ENCODE measurements around the gene NELFCD.
"Not testable (repeated sequence)": the region's sequence is repeated elsewhere in the genome, so short reads cannot be mapped to it uniquely, and the experiment has no call there.

Gene NELFCD, protein sequence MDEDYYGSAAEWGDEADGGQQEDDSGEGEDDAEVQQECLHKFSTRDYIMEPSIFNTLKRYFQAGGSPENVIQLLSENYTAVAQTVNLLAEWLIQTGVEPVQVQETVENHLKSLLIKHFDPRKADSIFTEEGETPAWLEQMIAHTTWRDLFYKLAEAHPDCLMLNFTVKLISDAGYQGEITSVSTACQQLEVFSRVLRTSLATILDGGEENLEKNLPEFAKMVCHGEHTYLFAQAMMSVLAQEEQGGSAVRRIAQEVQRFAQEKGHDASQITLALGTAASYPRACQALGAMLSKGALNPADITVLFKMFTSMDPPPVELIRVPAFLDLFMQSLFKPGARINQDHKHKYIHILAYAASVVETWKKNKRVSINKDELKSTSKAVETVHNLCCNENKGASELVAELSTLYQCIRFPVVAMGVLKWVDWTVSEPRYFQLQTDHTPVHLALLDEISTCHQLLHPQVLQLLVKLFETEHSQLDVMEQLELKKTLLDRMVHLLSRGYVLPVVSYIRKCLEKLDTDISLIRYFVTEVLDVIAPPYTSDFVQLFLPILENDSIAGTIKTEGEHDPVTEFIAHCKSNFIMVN

DNA sequence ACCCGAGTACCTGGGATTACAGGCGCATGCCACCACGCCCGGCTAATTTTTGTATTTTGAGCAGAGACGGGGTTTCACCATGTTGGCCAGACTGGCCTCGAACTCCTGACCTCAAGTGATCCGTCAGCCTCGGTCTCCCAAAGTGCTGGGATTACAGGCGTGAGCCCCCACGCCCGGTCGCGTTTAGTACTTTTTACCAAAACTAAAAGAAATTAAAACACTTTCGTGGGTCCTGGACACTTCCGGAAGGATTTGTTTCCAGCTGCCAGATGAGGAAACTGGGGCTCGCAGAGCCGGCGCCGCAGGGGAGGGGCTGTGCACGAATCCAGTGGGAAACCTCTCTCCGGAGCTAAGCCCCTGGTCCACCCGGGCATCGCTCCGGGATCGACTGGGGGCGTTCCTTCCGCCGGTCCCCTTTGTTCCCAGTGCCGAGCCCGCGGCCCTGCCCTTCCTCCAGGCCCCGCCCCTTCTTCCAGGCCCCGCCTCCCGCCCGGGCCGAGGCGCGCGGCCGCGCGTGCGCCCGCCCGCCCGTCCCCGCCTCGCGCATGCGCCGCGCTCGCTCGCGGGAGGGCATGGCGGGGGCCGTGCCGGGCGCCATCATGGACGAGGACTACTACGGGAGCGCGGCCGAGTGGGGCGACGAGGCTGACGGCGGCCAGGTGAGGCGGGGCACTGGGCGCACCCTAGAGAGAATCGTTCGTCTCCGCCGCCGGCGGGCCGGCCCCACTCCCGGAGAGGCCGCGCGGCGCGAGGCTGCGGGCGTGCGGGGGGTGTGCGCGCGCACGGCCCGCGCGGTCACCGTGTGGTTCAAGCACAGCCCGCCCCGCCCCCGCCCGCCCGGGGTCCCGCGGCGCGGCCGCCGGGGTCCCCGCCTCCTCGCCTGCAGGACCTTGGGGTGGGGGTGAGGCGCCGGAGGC, at the start of gene NELFCD:
NELFCD (plus strand) TSS at position 546 of the 917 bp plus-strand sequence; CDS start at position 600, 54 bp downstream.
- peak; percentile 74 for DNase-seq

DNA sequence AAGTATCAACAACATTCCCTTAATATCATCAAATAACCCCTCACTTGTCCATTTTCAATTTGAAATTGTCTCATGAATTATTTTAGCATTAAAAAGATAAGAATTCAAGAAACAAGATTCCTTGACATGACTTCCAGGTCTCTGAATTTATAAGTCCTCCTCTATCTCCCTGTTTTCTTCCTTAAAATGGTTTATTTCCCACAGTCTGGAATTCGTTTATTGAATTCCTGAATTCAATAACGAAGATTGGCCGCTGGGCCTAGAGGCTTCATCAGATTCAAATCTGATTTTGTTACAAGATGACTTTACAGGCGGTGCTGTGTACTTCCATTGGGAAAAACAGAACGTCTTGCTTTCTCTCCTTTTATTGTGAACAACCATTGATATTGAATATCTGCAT, 48.9 kb upstream of the NELFCD start:
- DNase-seq, result no peak

DNA sequence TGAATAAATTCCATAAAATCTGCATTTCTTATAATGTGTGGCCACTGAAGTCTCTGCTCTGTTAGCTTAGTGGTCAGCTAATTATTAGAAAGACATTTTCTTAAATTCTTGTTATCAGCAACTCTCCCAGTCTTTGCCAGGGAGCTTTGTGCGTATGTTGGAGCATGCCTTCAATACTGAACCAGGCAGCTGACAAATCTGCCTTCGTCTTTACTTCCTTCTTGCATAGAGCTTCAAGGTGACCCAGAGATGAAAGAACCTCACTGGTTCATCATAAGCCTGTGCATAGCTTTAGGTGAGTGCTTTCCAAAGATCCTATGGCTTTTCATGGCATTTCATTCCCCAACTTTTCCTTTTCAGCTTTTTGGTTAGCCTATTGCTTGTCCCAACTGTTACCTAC, 43.0 kb upstream of the NELFCD start:
- DNase-seq, result no peak

DNA sequence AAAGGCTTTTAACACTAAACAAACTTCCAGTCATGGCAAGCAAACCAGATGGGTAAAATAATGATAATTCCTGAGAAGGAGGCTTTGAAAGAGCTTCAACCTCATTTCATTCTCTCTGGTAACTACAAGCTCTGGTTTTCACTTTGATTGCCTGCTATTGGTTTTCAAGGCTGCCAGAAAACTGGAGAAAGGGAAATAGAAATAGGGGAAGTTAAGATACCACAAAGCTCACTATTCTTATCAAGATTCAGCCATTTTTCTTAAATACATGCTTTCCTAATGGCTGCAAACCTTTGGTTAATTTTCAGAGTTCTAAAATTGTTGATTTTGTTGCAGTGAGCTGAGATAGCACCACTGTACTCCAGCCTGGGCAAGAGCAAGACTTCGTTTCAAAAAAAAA, 42.5 kb upstream of the NELFCD start:
- peak; percentile 0 for DNase-seq

DNA sequence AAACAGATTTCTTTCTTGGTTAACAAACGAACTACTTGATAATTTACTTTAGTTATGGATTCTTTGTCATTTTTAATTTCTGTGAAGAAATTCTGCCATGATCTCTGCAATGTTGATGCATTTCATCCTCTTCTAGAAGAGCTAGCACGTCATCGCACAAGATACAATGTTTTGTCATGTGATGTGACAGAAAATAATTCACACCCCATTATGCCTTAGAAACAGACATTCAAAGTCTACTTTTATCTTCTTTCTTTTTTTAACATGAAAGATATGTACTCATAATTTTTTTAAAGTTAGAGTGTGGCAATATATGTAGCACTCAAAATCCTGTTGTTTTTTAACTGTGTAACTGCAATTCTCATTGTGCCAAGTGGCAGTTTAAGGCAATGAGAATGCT, 39.6 kb upstream of the NELFCD start:
- DNase-seq, result no peak

DNA sequence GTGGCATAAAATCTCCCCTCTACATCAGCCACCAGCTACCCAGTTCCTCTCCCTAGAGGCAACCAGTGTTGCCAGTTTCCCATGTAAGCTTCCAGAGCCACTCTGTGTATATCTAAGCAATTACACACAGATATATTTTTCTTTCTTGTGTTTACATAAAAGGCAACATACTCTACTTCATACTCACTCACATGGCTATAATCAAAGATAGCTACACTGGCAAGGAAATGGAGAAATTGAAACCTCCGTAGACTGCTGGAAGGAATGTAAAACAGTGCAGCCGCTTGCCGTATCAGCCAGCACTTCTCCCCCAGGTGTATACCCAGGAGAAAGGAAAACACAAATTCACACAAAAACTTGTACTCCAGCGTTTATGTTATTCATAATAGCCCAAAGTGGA, 38.5 kb upstream of the NELFCD start:
- no peak for DNase-seq

DNA sequence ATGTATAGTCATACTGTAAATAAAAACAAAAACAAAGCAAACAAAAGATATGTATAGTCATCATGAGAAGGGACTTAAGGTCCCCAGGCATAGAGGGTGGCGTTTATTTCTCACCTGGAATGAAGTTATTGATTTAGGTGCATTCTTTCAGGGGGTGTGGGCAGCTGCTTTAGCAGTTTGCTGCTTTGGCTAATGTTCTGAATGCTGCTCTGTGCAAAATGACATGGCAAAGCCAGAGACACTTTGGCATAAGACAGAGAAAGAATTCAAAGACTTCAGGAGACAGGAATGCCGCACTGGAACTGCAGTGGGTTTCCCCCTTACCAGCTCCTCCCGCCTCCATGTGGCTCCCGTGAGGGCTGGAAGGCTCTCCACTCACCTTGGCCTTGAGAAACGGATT, 36.4 kb upstream of the NELFCD start:
- DNase-seq, result no peak

DNA sequence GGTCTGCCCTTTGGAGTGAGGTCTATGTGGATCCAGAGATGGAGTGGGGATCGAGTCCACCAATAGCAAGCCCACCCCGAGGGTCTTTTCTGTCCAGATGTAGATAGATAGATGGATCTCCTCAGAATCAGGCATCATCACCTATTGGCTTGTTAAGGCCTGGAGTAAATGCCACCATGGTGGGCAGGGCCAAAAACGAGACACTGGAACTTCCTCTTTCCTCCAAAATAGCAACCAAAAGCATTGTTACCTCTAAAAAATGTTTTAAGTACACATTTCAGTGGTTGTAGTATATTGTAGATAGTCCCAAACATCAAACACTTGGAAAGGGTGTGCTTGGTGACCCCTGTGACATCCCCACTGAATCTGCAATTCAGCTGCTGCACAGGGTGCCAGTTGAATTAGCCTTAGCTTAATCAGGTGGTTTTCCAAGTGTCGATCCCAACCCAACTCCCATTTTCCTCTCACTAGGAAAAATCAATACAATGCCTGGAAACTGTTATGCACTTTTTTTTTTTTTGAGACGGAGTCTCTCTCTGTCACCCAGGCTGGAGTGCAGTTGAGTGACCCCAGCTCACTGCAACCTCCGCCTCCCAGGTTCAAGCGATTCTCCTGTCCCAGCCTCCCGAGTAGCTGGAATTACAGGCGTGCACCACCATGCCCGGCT, 35.0 kb upstream of the NELFCD start:
- DNase-seq, result no peak

DNA sequence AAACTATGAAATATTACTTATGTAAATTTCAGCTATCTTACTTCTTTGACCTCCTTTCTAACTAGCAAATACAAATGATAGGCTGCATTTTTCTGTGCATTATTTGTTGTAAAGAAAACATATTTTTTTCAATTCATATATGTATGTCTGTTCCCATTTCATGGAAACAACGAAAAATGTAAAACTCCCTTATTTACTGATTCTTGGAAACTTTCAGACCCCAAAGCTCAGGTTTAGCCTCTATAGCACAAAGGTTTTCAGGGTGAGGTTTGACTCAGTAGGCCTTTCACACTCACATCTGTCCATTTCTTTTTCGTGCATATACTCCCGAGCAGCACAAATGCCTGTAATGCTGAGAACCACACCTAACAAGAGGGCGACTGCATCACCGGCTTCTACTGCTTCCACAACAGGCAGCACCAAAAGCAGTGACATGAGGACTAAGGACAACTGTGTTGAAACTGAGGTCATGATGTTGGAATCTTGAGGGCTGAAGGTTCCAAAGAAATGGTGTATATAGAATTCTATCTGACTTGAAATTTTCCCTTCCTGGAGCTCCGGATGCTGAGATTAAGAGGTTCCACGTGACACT, 33.2 kb upstream of the NELFCD start:
- DNase-seq, result not testable (repeated sequence)

DNA sequence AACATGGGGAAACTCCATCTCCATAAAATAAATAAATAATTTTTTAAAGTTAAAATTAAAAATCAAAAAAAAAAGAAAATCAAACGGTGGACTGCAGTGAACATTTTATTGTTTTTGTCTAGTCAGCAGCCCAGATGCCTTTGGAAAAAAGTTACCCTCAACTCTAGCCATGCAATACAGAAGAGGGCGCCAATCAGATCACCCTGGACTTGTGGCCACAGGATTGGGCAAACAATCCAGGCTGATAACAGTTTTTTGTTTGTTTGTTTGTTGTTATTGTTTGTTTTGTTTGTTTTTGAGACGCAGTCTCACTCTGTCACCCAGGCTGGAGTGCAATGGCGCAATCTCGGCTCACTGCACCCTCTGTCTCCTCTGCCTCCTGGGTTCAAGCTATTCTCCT, 30.5 kb upstream of the NELFCD start:
- no peak for DNase-seq

DNA sequence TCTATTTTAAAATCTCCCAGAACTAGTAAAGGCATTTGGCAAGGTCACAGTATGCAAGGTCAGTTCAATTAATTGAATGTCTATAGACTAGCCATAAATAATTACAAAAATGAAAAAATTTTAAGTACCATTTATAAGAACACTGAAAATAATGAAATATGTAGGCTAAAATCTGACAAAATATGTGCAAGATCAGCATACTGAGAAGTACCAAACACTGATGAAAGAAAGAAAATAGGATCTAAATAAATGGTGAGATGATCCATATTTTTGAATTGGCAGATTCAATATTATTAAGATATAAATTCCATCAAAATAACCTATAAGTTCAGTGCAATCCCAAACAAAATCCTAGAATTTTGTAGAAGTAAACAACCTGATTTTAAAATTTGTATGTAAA, 28.0 kb upstream of the NELFCD start:
- no peak for DNase-seq

DNA sequence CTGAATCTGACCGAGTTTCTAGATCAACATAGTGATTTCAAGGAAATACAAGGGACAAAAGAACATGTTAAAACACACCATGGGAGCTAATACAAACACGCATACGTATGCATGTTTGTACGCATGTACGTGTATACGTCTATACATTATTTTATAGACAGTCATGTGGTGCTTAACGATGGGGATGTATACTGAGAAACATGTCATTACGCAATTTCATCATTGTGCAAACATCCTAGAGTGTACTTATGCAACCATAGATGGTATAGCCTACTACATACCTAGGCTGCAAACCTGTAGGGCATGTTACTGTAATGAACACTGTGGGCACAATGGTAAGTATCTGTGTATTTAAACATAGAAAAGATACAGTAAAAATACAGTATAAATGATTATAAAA, 25.0 kb upstream of the NELFCD start:
- no peak for DNase-seq

DNA sequence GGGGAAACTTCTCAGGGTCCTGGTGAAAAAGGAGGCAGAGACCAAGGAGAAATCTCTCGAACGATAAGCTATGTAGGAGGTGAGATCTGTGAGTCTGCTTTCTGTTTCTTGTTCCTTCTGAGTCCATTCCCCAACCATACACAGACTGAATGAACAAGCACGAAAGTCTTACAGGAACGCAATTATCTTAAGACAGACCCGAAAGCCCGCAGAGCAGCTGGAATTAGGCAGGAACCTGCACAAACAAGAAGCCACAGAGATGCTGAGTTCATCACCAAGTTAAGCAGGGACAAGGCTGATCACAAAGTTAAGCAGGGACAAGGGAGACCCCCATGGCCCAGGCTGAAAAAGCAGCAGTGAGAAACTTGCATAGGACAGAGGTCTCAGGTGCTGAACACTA, 21.4 kb upstream of the NELFCD start:
- DNase-seq, result no peak

DNA sequence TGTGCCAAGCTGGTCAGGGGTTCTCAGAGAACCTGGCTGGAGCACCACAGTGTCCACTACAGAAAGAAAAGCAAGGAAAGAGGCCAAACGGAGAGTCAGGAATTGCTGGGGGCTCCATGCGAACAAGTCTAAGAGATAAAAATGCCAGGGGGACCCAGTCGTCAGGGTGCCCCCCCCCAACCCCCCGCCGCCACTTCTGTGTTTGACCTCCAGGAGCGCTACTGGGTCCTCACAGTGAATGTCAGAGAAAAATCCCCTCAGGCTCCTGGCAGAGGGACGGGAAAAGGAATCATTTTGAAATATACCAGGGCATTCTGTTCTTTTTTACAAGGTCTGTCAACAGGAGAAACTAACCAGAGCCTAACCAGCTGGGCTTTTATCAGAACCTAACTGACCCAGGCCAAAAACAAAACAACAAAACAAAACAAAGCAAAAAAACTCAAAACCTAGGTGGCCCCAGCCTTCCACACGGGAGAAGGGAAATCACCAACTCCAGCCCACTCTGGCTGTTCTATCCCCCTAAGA, 17.9 kb upstream of the NELFCD start:
- DNase-seq, result no peak

DNA sequence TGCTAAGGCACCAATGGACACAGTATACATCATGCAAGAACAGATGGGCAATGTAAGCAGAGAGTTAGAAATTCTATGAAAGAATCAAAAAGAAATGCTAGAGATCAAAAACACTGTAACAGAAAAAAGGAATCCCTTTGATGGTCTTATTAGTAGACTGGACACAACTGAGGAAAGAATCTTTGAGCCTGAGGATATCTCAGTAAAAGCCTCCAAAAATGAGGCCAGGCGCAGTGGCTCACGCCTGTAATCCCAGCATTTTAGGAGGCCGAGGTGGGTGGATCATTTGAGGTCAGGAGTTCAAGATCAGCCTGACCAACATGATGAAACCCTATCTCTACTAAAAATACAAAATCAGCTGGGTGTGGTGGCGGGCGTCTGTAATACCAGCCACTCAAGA, 17.1 kb upstream of the NELFCD start:
- not testable (repeated sequence) for DNase-seq

DNA sequence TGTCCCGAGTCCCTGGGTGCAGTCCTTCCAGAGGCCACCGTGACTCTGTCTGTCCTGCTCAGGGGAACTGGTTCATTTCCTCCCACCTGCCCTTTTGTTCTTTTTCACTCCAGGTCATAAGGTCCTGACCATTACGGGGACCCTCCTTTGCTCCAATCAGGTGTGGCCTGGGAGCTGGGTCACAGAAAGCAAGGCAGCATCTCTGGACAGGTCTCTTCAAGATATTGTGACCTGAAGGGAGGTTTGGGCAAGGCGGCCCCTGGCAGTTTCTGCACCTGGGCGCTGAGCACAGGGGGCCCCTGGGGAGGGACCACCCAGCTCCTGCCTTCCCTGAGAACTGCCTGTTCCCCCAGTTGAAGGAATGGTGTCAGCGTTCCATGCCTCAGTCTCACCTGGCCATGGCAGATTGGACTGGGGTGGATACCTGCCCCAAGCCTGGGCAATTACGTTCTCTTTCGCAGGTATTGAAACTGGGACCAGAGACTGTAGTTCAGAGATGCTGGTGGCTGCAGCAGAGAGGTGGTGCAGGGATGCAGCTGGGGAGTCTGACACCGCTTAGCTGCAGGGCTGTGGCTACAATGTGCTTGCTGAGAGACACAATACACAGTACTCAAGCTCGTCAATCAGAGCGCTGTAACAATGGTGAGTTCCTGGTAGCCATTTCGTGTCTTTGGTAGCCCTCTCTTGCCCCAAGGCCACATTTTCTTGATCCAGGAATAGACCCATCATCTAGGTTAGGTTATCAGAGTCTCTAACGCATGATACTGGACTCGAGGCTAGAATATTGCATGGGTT, 15.6 kb upstream of the NELFCD start:
- no peak for DNase-seq

DNA sequence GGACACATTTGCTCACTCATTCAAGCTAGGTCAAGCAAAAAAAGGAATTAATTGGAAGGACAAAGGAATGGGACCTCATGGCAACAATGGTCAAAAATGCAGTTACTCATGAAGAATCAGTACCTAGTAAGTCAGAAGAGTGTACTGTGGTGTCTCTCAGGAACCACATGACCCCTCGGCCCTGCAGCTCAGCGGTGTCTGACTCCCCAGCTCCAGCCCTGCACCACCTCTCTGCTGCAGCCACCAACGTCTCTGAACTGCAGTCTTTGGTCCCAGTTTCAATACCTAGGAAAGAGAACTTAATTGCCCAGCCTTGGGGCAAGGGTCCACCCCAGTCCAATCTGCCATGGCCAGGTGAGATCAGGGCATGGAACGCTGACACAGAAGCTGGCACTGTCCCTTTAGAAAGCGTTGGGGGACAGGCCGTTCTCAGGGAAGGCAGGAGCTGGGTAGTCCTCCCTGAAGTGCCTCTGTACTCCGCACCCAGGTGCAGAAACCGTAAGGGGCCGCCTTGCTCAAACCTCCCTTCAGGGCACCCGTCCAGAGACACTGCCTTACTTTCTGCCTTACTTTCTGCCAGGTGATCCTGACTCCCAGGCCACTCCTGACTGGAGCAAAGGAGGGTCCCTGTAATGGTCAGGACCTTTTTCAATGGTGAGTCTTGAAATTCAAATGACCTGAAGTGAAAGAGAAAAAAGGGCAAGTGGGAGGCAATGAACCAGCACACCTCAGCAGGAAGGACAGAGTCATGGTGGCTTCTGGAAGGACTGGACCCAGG, 13.2 kb upstream of the NELFCD start:
- DNase-seq, result no peak

DNA sequence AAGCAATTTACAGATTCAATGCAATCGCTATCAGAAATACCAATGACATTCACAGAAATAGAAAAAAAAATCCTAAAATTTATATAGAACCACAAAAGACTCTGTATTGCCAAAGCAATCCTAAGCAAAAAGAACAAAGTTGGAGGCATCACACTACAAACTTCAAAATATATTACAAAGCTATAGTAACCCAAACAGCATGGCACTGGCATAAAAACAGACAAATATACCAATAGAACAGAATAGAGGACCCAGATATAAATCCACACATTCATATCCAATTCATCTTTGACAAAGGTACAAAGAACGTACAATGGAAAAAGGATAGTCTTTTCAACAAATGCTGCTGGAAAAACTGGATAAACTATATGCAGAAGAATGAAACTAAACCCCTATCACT, 11.6 kb upstream of the NELFCD start:
- no peak for DNase-seq

DNA sequence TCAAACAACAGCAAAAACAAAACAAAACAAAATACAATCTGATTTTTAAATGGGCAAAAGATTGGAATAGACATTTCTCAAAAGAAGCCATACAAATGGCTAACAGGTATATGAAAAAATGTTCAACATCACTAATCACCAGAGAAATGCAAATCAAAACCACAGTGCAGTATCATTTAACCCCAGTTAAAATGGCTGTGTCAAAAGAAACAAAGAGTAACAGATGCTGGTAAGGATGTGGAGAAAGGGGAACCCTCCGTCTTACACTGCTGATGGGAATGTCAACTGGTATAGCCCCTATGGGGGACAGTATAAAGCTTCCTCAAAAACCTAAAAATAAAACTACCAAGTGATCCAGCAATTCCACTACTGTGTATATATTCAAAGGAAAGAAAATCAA, 10.9 kb upstream of the NELFCD start:
- DNase-seq, result no peak

DNA sequence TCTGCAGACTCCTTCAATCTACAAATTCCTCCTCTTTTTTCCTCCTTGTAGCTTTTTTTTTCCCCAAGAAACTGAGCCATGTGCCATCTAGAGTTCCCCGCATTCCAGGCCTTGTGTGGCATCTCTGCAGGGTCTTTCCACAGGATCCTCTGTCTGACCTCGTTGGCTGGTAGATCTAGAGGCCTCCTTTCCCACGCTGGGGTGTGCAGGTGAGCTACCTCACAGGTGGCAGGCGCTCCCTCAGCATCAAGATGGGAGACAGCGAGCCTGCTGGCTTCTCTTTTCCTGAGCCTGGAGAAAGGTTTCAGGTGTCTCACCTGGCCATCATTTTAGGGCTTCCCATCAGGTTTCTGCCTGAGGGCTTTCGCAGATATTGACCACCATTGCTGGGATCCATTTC, 9.6 kb upstream of the NELFCD start:
- no peak for DNase-seq

DNA sequence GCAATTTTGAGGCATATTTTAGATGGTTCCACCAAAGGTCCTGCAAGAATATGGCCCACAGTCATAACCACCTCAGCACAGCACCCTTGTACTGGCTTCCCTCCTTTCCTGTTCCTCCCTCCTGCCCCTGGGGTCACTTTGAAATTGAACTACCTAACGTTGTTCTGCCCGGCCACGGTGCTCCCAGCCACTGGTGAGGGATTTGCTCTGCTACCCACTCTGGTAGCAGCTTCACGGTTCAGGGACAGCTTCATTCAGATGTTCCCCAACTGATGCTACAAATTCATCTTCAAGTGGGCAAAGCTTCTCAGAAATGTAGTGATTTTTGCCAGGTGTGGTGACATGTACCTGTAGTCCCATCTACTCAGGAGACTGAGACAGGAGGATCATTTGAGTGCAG, 7.9 kb upstream of the NELFCD start:
- no peak for DNase-seq

Measured in midbrain (tissue), 1 donor.